ENCODE measurements around the gene CATSPERZ.

CATSPERZ gene

DNA sequence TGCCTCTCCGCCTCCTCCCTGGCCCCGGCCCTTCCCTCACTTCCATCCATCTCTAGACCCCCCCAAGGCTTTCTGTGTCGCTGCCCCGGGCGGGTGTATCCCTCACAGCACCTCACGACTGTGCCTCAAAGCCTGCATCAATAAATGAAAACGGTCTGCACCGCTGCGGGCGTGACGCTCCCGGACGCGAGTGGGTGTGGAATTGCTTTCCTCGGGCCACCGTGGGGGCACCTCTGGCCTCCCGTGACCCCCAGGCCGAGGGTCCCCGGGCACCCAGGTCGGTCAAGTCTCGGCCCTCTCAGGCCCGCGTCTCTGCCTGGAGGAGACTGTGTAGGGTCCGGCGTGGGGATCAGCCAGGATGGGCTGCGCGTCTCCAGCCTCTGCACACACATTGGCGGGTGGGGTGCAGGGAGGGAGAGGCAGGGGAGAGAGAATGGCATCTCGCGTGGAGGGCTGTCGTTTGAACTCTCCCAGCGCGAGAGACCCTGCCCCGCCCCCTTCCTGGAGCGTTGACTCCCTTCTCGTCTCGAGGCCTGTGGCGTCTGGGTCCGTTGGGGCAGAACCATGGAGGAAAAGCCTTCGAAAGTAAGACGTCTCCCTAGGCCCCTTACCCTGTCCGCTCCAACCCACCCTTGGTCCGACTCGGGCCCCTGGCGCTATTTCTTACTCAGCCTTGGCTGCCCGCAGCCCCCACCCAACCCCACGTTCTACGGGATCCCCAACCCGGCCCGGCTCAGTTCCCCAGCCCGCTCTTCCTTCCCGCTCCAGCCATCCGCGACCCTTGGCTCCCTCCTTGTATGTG, at the start of gene CATSPERZ:
CATSPERZ (plus strand) TSS at position 512 of the 802 bp plus-strand sequence; CDS start at position 565, 53 bp downstream.
- DNase-seq = no peak

DNA sequence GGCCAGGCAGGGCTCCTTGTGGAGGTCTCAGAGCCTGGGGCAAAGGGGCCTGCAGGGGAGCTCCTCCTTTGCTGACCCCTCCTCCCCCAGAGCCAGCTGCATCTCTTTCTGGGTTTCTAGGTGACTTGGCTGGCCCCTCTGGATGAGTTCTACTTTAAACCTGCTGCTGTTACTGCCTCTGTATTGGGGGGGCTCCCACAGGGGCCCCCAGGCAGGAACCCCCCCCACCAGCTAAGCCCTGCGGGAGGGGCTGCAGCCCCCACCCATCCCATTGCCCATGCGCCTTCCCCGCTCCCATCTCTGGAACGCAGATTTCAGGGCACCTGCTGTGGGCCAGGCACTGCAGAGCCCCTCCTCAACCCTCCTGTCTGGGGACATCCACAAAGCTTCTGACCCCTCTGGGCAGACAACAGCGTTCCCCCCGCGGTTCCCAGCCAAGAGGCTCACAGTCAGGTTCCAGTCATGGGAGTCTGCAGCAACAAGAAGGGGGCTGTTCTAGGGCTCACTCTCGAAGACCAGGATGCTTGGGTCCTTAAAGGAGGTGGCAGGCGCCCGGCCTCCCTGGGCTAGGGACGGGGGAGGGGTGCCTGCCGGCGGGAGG, 49.6 kb upstream of the CATSPERZ start:
- no peak for DNase-seq

- DNase-seq = no peak
Measured at GRCh38 chr11:64251016-64251752, 49.0 kb upstream of the CATSPERZ start, which contains the start of gene PLCB3. Gene PLCB3, plus strand, starts transcription at chr11:64251530. Its CDS starts 120 bp downstream, at chr11:64251650.

- no peak for DNase-seq
Measured at GRCh38 chr11:64251753-64252002, 48.5 kb upstream of the CATSPERZ start.

- DNase-seq = no peak
Measured at GRCh38 chr11:64252003-64252872, 47.9 kb upstream of the CATSPERZ start.

DNA sequence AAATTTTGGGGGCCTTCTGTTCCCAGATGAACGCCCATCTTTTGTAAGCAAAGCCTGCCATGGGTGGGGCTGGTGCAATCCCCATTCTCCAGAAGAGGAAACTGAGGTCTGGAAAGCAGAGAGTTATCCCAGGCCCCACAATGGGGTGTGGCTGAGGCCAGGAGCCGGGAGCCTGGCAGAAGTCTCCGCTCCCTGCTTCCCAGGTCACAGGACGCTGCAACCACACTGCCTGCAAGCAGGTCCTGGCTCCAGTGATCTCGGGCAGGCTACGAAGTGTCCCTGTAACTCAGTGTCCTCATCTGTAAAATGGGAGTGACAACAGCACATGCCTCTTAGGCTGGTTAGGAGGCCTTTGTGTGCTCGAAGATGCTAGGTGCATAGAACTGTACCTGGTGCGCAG, 47.1 kb upstream of the CATSPERZ start:
- DNase-seq = no peak

DNA sequence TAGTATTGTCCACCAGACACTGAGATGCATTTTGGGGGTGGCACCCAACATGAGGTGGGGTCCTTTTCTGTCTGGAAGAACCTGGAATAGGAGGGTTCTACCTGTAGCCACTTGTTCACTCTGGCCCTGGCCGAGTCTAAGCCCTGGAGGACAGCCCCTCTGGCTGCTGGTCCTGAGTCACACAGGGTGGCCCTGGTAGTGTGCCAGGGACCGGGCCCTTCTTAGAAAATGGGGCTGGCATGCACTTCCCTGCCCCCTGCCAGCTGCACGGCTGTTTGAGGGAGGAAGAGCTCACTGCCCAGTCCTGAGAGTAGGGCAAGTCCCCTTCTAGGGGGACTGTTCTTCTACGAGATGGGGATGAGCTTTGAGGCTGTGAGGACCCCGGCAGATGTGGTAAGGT, 46.7 kb upstream of the CATSPERZ start:
- DNase-seq = no peak

DNA sequence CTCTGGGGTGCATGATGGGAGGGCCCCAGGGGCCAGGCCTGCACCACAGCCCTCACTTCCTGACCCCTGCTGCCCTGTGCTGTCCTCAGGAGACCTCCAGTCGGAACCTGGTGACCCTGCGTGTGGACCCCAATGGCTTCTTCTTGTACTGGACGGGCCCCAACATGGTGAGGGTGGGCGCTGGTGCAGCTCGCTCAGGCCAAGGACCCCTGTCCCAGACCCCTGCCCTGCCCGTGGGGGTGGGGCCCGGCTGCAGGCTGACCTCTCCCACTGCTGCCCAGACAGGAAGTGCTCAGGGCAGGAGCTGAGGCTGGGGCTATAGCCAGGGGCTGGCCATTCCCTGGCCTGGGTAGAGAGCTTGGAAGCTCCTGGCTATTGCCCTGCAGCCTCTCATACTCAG, 45.8 kb upstream of the CATSPERZ start:
- no peak for DNase-seq

- DNase-seq = no peak
Measured at GRCh38 chr11:64255135-64256128, 44.7 kb upstream of the CATSPERZ start.

- DNase-seq = no peak
Measured at GRCh38 chr11:64256300-64256699, 43.9 kb upstream of the CATSPERZ start.

DNA sequence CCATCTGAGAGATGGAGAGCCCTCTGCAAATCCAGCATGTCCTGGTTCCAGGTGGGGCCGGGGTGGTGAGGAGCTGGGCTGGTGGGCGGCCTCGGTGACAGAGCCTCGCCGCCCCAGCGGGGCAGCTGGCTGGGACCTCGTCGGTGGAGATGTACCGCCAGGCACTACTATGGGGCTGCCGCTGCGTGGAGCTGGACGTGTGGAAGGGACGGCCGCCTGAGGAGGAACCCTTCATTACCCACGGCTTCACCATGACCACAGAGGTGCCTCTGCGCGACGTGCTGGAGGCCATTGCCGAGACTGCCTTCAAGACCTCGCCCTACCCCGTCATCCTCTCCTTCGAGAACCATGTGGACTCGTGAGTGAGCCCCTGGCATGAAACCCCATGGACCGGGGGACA, 41.8 kb upstream of the CATSPERZ start:
- DNase-seq = no peak

DNA sequence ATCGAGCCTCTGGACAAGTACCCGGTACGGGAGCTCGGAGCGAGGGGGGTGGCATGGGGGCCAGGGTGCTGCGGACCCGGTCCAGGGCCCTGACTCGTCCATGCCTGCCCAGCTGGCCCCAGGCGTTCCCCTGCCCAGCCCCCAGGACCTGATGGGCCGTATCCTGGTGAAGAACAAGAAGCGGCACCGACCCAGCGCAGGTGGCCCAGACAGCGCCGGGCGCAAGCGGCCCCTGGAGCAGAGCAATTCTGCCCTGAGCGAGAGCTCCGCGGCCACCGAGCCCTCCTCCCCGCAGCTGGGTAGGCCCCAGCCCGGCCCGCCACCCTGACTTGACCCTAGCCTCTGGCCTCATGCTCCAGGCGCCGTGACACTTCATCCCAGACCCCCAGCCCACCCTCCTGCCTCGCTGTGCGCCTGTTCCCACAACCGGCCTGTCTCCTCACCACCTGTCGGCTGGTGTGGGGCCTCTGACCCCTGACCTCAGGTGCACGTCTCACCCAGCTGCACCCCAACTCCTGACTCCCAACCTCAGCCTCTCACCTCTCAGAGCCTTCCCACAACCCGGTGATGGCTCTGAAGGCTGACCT, 41.1 kb upstream of the CATSPERZ start:
- no peak for DNase-seq

- DNase-seq = no peak
Measured at GRCh38 chr11:64259533-64260067, 40.6 kb upstream of the CATSPERZ start.

- no peak for DNase-seq
Measured at GRCh38 chr11:64260147-64260708, 39.9 kb upstream of the CATSPERZ start.

DNA sequence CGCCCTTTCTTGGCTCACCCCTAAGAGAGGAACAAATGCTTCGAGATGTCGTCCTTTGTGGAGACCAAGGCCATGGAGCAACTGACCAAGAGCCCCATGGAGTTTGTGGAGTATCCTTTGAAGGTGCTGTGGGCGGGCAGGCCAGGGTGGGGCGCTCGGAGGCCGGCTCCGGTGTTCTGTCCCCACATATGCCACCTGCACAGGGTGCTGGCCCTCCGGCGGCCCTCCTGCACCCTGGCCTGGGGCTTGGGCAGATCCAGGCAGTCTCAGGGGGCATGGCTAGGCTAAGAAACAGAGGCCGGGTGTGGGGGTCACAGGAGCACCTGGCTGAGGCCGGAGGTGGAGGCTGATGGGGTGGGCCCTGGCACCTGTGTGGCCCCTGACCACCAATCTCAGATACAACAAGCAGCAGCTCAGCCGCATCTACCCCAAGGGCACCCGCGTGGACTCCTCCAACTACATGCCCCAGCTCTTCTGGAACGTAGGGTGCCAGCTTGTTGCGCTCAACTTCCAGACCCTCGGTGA, 38.5 kb upstream of the CATSPERZ start:
- DNase-seq = no peak

GRCh38 chr11:64262271-64263002, 37.7 kb upstream of the CATSPERZ start:
- no peak for DNase-seq

- no peak for DNase-seq
Measured at GRCh38 chr11:64263021-64263946, 36.9 kb upstream of the CATSPERZ start.

GRCh38 chr11:64263947-64264317, 36.2 kb upstream of the CATSPERZ start:
- DNase-seq = no peak
